EH (cell line): Measurements from ENCODE around the gene NXPH4.

ENCODE experiments used
- DNase-seq: peaks from one replicate; pipeline ENCODE4 v3.0.0-alpha.2; 2015; ENCODE audit warnings: low read depth

Gene NXPH4

GRCh38 chr12:57219205-57219992 is 2.8 kb downstream of the NXPH4 start:
- DNase-seq: no peak

GRCh38 chr12:57219993-57220754 is 3.6 kb downstream of the NXPH4 start:
- DNase-seq: no peak

- DNase-seq: no peak
Measured at GRCh38 chr12:57220770-57221168, 4.2 kb downstream of the NXPH4 start.

GRCh38 chr12:57221169-57221917 is 4.7 kb downstream of the NXPH4 start:
- DNase-seq: no peak

GRCh38 chr12:57222286-57223190 is 5.9 kb downstream of the NXPH4 start:
- DNase-seq: no peak

- no peak for DNase-seq
Measured at GRCh38 chr12:57223191-57224165, 6.9 kb downstream of the NXPH4 start.

- DNase-seq: no peak
Measured at GRCh38 chr12:57224278-57224972, 7.8 kb downstream of the NXPH4 start.

GRCh38 chr12:57224973-57225679 is 8.5 kb downstream of the NXPH4 start:
- DNase-seq: no peak

- no peak for DNase-seq
Measured at GRCh38 chr12:57225680-57226210, 9.2 kb downstream of the NXPH4 start.

GRCh38 chr12:57226588-57227314 is 10.2 kb downstream of the NXPH4 start:
- DNase-seq: no peak

GRCh38 chr12:57227315-57228115 is 10.9 kb downstream of the NXPH4 start:
- DNase-seq: no peak

- peak; percentile 50 for DNase-seq
Measured at GRCh38 chr12:57229046-57229633, 12.5 kb downstream of the NXPH4 start.

GRCh38 chr12:57229634-57230380 is 13.2 kb downstream of the NXPH4 start, which contains the start of gene SHMT2:
SHMT2 (plus strand) TSS chr12:57229711; CDS start chr12:57229779, 68 bp downstream.
- DNase-seq: peak; percentile 97

- DNase-seq: peak; percentile 47
Measured at GRCh38 chr12:57230381-57231155, 14.0 kb downstream of the NXPH4 start.
